OCI-LY7 (cell line): ENCODE data around the gene SEC14L2.

Experiments used
- EZH2phosphoT487 ChIP-seq: fragments of 200-600 bp; sonication (generic); IDR thresholded peaks from 2 replicates; pipeline ENCODE4 v1.6.1; 2018; ENCODE audit warnings: low read depth, borderline replicate concordance, mild to moderate bottlenecking, mixed run types, antibody characterized with exemption, low read length, moderate library complexity, mixed read lengths
- TF ChIP-seq, protein P1 (sequence below): fragments of 200-600 bp; sonication (generic); conservative IDR thresholded peaks from 2 replicates; pipeline ENCODE4 v1.5.1; 2014; ENCODE audit warnings: mild to moderate bottlenecking, antibody characterized with exemption, low read length, moderate library complexity, mixed read lengths

DNA sequence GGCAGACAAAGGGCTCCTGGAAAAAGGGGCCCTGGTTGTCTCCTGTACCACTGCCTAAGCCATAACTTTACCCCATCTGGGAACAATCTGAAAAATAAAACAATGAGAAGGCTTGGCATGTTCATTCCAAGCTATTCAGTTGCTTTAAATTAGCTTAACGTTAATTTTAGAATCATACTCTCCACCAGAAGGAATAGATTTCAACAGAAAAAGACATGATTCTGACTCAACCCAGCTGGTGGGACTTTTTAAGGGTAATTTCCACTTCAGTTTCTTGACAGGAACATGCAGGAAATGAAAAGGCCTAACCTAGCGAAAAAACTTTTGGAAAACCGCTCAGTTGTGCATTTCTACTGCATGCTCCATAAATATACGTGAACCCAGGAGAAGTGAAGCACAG is 48.0 kb upstream of the SEC14L2 start:
- TF ChIP-seq, protein P1, sequence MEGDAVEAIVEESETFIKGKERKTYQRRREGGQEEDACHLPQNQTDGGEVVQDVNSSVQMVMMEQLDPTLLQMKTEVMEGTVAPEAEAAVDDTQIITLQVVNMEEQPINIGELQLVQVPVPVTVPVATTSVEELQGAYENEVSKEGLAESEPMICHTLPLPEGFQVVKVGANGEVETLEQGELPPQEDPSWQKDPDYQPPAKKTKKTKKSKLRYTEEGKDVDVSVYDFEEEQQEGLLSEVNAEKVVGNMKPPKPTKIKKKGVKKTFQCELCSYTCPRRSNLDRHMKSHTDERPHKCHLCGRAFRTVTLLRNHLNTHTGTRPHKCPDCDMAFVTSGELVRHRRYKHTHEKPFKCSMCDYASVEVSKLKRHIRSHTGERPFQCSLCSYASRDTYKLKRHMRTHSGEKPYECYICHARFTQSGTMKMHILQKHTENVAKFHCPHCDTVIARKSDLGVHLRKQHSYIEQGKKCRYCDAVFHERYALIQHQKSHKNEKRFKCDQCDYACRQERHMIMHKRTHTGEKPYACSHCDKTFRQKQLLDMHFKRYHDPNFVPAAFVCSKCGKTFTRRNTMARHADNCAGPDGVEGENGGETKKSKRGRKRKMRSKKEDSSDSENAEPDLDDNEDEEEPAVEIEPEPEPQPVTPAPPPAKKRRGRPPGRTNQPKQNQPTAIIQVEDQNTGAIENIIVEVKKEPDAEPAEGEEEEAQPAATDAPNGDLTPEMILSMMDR = no peak
- TF ChIP-seq EZH2phosphoT487 = no peak
